Common myeloid progenitor, CD34-positive (primary cell): ENCODE data around the gene SMIM1.

Experiments
- CTCF ChIA-PET: fragments of 350-600 bp; sonication (Branson Sonifier 250); formaldehyde crosslinking; loops from one replicate; lab custom pipeline; 2021; ENCODE audit warnings: antibody characterized with exemption; lab: Charles Lee
- POLR2A ChIA-PET: fragments of 350-600 bp; sonication (Branson Sonifier 250); formaldehyde crosslinking; loops from one replicate; lab custom pipeline; 2021; ENCODE audit warnings: antibody characterized with exemption; lab: Charles Lee
- DNase-seq, 3 donors: peaks; one replicate each; pipeline versions ENCODE4 v3.0.0 to v3.0.0-alpha.2; 2013
- H3K27ac ChIP-seq, 2 experiments: 1 replicate in 1 of 2; 2 replicates in 1 of 2; pipeline ENCODE4 v1.7.0; 2013; ENCODE audit warnings: inconsistent platforms in 2 of 2, low read length in 2 of 2, mild to moderate bottlenecking in 2 of 2, low read depth in 1 of 2, moderate library complexity in 1 of 2; ENCODE audit not compliant: severe bottlenecking in 2 of 2, insufficient read depth in 1 of 2, poor library complexity in 1 of 2
- H3K27me3 ChIP-seq, 5 experiments: replicated peaks in 2 of 5; 1 replicate in 3 of 5; 2 replicates in 2 of 5; pipeline versions ENCODE4 v1.6.1 to v1.7.0; 2013; ENCODE audit warnings: low read length in 4 of 5, mild to moderate bottlenecking in 2 of 5, moderate library complexity in 2 of 5, inconsistent platforms in 1 of 5; ENCODE audit not compliant: insufficient read depth in 5 of 5, control insufficient read depth in 4 of 5
- H3K36me3 ChIP-seq, 4 experiments: 1 replicate in 2 of 4; 2 replicates in 2 of 4; pipeline versions ENCODE4 v1.6.1 to v1.7.0; 2013; ENCODE audit warnings: low read length in 3 of 4, control low read depth in 1 of 4, mild to moderate bottlenecking in 1 of 4; ENCODE audit not compliant: control insufficient read depth in 4 of 4, insufficient read depth in 4 of 4
- H3K4me1 ChIP-seq, 4 experiments: 1 replicate in 3 of 4; 2 replicates in 1 of 4; pipeline versions ENCODE4 v1.6.1 to v1.7.1; 2013; ENCODE audit warnings: low read length in 3 of 4, mild to moderate bottlenecking in 3 of 4, control low read depth in 1 of 4, inconsistent platforms in 1 of 4, moderate library complexity in 1 of 4; ENCODE audit not compliant: control insufficient read depth in 4 of 4, insufficient read depth in 4 of 4; ENCODE audit errors: control extremely low read depth in 1 of 4
- H3K4me3 ChIP-seq, 7 experiments: 1 replicate in 4 of 7; 2 replicates in 3 of 7; pipeline versions ENCODE4 v1.5.1 to v1.7.0; 2013; ENCODE audit warnings: mild to moderate bottlenecking in 7 of 7, low read length in 6 of 7, moderate library complexity in 6 of 7, inconsistent platforms in 2 of 7, low read depth in 2 of 7, control low read depth in 1 of 7; ENCODE audit not compliant: insufficient read depth in 4 of 7, control insufficient read depth in 1 of 7; ENCODE audit errors: extremely low read depth in 1 of 7
- H3K9me3 ChIP-seq, 5 experiments: 1 replicate in 4 of 5; 2 replicates in 1 of 5; pipeline versions ENCODE4 v1.6.1 to v1.7.1; 2013; ENCODE audit warnings: low read length in 4 of 5, mild to moderate bottlenecking in 2 of 5, inconsistent platforms in 1 of 5, low read depth in 1 of 5, moderate library complexity in 1 of 5; ENCODE audit not compliant: control insufficient read depth in 4 of 5, insufficient read depth in 2 of 5; ENCODE audit errors: control extremely low read depth in 1 of 5
- WGBS: methylation state at CpG from one replicate; pipeline ENCODE4 v1.1.5; 2013; ENCODE audit not compliant: insufficient coverage; 5-methylcytosine and 5-hydroxymethylcytosine counted together

The SMIM1 gene

DNA sequence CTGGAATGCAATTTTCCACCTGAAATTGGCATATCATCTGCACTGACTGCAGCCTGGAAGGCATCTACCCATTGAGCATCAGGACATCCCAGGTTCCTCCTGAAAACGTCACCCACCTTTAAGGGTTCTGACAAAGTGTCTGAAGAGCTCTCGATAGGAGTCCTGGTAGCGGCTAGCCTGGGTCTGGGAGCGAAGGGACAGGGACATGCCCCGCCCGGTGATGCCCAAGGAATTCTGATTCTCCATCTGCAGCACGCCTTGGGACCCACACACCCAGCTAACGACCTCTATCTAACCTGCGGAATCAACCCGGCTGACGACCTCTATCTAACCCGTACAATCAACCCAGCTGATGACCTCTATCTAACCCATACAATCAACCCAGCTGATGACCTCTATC lies 33.6 kb upstream of the SMIM1 start:
- Histone ChIP-seq H3K9me3 (no peaks in the 10 kb centered on the region), H3K4me1 (no peaks in the 10 kb centered on the region), H3K4me3 (no peak overlapping the region), H3K36me3 (peaks cover 3 to 70% (median 53%) of the 10 kb centered on the region in 4 experiments), H3K27ac (no peak overlapping the region), H3K27me3 (no peaks in the 10 kb centered on the region)
- POLR2A ChIA-PET = interaction anchor here (1.0 kb wide), 1 partner anchor 8 kb away, joined by 3 read pairs; no protein-coding TSS in a partner anchor
- WGBS = 97% methylated on average over 12 of the region's 12 CpGs
- no peak for DNase-seq
- CTCF ChIA-PET = no interaction called here

DNA sequence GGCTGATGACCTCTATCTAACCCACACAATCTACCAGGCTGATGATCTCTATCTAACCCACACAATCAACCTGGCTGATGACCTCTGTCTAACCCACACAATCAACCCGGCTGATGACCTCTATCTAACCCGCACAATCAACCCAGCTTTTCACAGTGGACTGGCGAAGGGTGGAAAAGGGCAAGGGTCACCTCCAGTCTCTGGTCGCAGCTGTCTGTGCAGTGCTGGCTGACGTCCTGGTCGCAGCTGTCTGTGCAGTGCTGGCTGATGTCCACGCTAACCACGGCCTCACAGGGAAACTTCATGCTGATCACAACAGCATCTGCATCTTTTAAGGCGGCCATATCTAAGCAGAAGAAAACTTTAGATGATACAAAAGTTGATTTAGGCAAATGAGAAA lies 32.5 kb upstream of the SMIM1 start:
- Histone ChIP-seq H3K27ac (no peak overlapping the region), H3K27me3 (no peaks in the 10 kb centered on the region), H3K4me3 (no peak overlapping the region), H3K4me1 (no peaks in the 10 kb centered on the region), H3K36me3 (peaks cover 3 to 72% (median 53%) of the 10 kb centered on the region in 4 experiments), H3K9me3 (no peaks in the 10 kb centered on the region)
- POLR2A ChIA-PET = no interaction called here
- DNase-seq = no peak
- CTCF ChIA-PET = no interaction called here
- 100% methylated on average over 7 of the region's 9 CpGs for WGBS

DNA sequence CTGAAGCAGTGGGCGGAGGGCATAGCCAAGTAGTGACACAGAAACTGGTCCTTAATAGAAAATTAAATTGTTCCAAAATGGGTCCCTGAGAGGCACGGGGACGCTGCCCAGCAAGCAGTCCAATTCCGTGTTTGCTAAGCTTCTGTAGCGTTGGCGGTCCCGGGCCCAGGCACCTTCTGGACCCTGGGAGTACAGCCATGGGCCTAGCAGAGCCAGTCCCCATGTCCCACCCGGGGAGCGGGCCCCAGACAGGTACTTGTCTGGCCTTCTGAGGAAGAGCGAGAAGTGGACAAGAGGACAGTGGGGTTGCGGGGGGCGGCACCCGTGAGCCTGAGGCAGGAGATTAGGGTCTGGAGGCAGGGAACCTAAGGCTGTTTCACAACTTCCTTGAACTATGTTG lies 31.8 kb upstream of the SMIM1 start:
- CTCF ChIA-PET = no interaction called here

DNA sequence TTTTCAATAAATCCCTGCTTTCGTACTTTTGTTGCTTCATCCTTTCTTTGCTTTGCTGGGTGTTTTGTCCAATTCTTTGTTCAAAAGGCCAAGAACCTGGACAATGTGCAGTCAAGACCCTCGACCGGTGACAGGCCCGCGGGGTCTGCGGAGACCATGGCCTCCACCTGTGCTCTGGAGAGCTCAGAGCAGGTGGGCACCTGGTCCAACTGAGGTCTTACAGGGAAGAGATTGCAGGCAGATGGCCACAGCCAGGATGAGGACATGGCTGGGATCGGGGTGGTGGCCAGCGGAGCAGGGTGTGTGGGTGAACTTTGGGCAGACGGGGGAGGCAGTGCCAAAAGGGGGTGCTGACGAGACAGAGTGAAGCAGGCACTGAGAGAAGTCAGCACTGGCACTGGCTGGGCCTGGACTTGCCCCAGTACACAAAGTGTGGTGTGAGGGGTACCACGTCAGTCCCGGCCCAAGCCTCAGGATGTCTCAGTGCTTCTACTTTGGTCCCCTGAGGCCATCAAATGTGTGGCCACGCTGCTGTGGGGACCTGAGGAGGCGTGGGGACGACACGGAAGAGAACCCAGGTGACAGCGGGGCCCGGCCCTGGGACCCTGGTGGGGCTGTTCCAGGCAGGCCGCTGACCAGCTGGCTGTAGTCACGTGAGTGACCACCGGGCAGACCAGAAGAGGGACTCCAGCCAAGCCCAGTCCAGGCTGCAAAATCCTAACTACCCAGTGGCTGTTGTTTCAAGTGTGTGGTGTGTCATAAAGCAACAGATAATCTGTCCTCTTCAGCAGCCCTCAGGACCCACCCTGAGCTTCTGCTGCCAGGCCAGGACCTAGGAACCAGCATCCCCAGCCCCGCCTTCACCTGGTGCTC lies 30.7 kb upstream of the SMIM1 start:
- H3K27ac ChIP-seq = no peak overlapping the region
- peaks cover 0 to 15% (median 11%) of the 10 kb centered on the region in 4 experiments for H3K4me1 ChIP-seq
- ChIA-PET POLR2A (no interaction called here), CTCF (no interaction called here)
- no peaks in the 10 kb centered on the region for H3K9me3 ChIP-seq
- no peaks in the 10 kb centered on the region for H3K27me3 ChIP-seq
- DNase-seq = no peak
- peaks cover 3 to 58% (median 44%) of the 10 kb centered on the region in 4 experiments for H3K36me3 ChIP-seq
- 98% methylated on average over 22 of the region's 22 CpGs for WGBS
- H3K4me3 ChIP-seq = no peak overlapping the region

More for the DNA sequence above, 31.8 kb upstream of the SMIM1 start:
- no peak overlapping the region for H3K27ac ChIP-seq
- POLR2A ChIA-PET = no interaction called here
- no peak overlapping the region for H3K4me3 ChIP-seq
- peaks cover 0 to 4% (median 1%) of the 10 kb centered on the region in 4 experiments for H3K4me1 ChIP-seq
- H3K27me3 ChIP-seq = no peaks in the 10 kb centered on the region
- 93% methylated on average over 10 of the region's 13 CpGs for WGBS
- H3K9me3 ChIP-seq = no peaks in the 10 kb centered on the region
- peaks cover 3 to 68% (median 53%) of the 10 kb centered on the region in 4 experiments for H3K36me3 ChIP-seq
- no peak for DNase-seq

DNA sequence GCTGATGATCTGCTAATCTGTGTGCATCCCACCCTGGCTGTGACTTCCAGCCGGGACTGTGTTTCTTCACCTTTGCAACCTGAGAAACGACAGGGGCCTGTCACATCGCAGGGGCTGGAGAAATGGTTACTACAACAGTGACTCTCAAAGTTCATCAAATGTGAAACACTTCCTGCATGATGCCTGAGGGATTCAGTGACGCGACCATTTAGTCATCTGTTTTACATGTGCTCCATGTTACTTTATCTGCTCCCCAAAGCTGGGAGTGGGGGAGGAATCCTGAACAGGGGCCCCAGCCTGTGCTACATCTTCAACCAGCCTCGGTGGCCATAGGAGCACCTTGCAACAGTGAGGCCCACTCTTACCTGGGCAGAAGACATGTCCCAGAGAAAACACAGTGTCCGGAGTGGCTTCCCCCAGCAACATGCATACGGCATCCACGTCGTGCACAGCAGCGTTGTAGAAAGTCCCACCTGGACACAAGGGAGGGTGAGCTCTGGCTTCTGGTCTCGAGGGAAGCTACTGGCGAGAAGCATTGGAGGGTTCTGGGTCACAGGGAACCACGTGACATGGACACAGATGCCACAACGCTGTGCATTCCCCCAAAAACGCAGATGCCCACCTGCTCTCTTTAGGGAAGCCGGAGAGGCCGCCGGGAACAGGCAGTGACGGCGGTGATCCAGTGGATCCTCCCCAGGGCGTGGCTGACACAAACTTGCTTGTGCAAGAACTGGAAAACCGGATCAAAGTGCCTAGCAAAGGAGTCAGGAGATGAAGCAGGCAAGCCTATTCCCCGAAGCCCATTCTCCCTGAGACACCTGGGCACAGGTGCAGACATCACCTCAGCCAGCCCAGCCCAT lies 29.9 kb upstream of the SMIM1 start:
- WGBS = 98% methylated on average over 24 of the region's 24 CpGs
- DNase-seq = no peak
- ChIA-PET POLR2A (no interaction called here), CTCF (interaction anchor here (1.0 kb wide), 1 partner anchor 12 kb away, joined by 3 read pairs; no protein-coding TSS in a partner anchor)
- Histone ChIP-seq H3K36me3 (peaks cover 3 to 52% (median 40%) of the 10 kb centered on the region in 4 experiments), H3K27ac (no peak overlapping the region), H3K9me3 (no peaks in the 10 kb centered on the region), H3K4me3 (no peak overlapping the region), H3K27me3 (no peaks in the 10 kb centered on the region), H3K4me1 (peaks cover 0 to 22% (median 14%) of the 10 kb centered on the region in 4 experiments)

DNA sequence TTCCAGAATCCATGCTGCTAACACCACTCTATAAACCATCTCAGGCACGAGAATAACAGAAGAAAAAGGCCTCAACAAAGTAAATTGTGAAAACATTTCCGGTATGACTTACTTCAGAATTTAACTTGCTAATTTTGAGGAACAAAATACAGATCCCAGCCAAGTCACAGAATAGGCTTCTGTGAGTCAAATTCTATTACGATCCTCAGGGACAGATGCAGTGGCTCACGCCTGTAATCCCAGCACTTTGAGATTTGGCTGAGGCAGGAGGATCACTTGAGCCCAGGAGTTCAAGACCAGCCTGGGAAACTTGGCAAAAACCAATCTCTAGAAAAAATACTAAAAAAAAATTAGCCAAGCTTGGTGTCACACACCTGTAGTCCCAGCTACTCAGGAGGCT lies 29.1 kb upstream of the SMIM1 start:
- POLR2A ChIA-PET = no interaction called here

More for the DNA sequence above, 29.1 kb upstream of the SMIM1 start:
- H3K27me3 ChIP-seq = no peaks in the 10 kb centered on the region
- WGBS = 83% methylated on average over 4 of the region's 4 CpGs
- H3K27ac ChIP-seq = no peak overlapping the region
- CTCF ChIA-PET = interaction anchor here (1.0 kb wide), 1 partner anchor 13 kb away, joined by 3 read pairs; no protein-coding TSS in a partner anchor
- DNase-seq = no peak
- peaks cover 3 to 46% (median 33%) of the 10 kb centered on the region in 4 experiments for H3K36me3 ChIP-seq
- no peak overlapping the region for H3K4me3 ChIP-seq
- no peaks in the 10 kb centered on the region for H3K9me3 ChIP-seq
- H3K4me1 ChIP-seq = peaks cover 0 to 26% (median 18%) of the 10 kb centered on the region in 4 experiments
